Measurements from ENCODE around the gene GARS1.

GARS1 gene

GRCh38 chr7:30546596-30546995 lies 48.1 kb upstream of the GARS1 start (continued):
- TF ChIP-seq ZNF362 (tag by site-specific recombination; IDR thresholded peaks at IDR 0.05) (no peak), ZIC2 (tag by site-specific recombination; IDR thresholded peaks at IDR 0.05) (no peak), ZNF626 (tag by site-specific recombination; IDR thresholded peaks at IDR 0.05) (no peak), ZNF560 (tag by site-specific recombination; IDR thresholded peaks at IDR 0.05; ENCODE audit: borderline replicate concordance) (no peak), ZXDB (tag by site-specific recombination; IDR thresholded peaks at IDR 0.05) (no peak), ZNF214 (tag by site-specific recombination; IDR thresholded peaks at IDR 0.05; ENCODE audit: borderline replicate concordance) (no peak)

GRCh38 chr7:30548845-30549244 lies 45.8 kb upstream of the GARS1 start:
- CTCF ChIA-PET = interaction anchor here (0.6 to 9.3 kb wide), 16 partner anchors 9 to 1659 kb away, joined by 3 to 167 read pairs (median 4); no protein-coding TSS in a partner anchor
- no peaks in the 10 kb centered on the region for H3K9me3 ChIP-seq (ENCODE audit: control insufficient read depth, insufficient read depth, low read depth, low read length)
- H3K36me3 ChIP-seq (ENCODE audit: control insufficient read depth in 2 of 2, insufficient read depth in 1 of 2, low read length in 2 of 2) = no peaks in the 10 kb centered on the region
- no peak overlapping the region for H3K27ac ChIP-seq (ENCODE audit: extremely low read depth, low read depth, low read length)
- POLR2A ChIA-PET = no interaction called here
- H3K4me3 ChIP-seq (ENCODE audit: low read depth, low read length) = no peak overlapping the region
- peaks cover 8% of the 10 kb centered on the region; the same call in 1 of the 2 replicates for H3K4me1 ChIP-seq (ENCODE audit: control insufficient read depth, insufficient read depth, low read length)
- TF ChIP-seq, protein P1, sequence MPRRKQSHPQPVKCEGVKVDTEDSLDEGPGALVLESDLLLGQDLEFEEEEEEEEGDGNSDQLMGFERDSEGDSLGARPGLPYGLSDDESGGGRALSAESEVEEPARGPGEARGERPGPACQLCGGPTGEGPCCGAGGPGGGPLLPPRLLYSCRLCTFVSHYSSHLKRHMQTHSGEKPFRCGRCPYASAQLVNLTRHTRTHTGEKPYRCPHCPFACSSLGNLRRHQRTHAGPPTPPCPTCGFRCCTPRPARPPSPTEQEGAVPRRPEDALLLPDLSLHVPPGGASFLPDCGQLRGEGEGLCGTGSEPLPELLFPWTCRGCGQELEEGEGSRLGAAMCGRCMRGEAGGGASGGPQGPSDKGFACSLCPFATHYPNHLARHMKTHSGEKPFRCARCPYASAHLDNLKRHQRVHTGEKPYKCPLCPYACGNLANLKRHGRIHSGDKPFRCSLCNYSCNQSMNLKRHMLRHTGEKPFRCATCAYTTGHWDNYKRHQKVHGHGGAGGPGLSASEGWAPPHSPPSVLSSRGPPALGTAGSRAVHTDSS (tag by site-specific recombination; IDR thresholded peaks at IDR 0.05) = peak; percentile 36; the same call in 1 of the 2 replicates
- 0 out of 2 replicates have a peak, but pooled peaks have one; percentile 14 for TF ChIP-seq ZSCAN30 (tag by site-specific recombination; IDR thresholded peaks at IDR 0.05)
- TF ChIP-seq ZNF174 (tag by site-specific recombination; IDR thresholded peaks at IDR 0.05) = no peak
- TF ChIP-seq ZNF654 (tag by site-specific recombination; IDR thresholded peaks at IDR 0.05; ENCODE audit: low read depth) = peak; percentile 67
- TF ChIP-seq, protein P2, sequence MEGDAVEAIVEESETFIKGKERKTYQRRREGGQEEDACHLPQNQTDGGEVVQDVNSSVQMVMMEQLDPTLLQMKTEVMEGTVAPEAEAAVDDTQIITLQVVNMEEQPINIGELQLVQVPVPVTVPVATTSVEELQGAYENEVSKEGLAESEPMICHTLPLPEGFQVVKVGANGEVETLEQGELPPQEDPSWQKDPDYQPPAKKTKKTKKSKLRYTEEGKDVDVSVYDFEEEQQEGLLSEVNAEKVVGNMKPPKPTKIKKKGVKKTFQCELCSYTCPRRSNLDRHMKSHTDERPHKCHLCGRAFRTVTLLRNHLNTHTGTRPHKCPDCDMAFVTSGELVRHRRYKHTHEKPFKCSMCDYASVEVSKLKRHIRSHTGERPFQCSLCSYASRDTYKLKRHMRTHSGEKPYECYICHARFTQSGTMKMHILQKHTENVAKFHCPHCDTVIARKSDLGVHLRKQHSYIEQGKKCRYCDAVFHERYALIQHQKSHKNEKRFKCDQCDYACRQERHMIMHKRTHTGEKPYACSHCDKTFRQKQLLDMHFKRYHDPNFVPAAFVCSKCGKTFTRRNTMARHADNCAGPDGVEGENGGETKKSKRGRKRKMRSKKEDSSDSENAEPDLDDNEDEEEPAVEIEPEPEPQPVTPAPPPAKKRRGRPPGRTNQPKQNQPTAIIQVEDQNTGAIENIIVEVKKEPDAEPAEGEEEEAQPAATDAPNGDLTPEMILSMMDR (tag by site-specific recombination; IDR thresholded peaks at IDR 0.05) = peak; percentile 31; the same call in 1 of the 2 replicates
- TF ChIP-seq PRDM1 (tag by site-specific recombination; IDR thresholded peaks at IDR 0.05) = peak; percentile 61
- peak; percentile 36; the same call in 1 of the 2 replicates for TF ChIP-seq ZNF335 (tag by site-specific recombination; conservative IDR thresholded peaks at IDR 0.05)
- TF ChIP-seq SCRT2 (tag by site-specific recombination; IDR thresholded peaks at IDR 0.05) = 0 out of 2 replicates have a peak, but pooled peaks have one; percentile 30
- TF ChIP-seq, protein P3, sequence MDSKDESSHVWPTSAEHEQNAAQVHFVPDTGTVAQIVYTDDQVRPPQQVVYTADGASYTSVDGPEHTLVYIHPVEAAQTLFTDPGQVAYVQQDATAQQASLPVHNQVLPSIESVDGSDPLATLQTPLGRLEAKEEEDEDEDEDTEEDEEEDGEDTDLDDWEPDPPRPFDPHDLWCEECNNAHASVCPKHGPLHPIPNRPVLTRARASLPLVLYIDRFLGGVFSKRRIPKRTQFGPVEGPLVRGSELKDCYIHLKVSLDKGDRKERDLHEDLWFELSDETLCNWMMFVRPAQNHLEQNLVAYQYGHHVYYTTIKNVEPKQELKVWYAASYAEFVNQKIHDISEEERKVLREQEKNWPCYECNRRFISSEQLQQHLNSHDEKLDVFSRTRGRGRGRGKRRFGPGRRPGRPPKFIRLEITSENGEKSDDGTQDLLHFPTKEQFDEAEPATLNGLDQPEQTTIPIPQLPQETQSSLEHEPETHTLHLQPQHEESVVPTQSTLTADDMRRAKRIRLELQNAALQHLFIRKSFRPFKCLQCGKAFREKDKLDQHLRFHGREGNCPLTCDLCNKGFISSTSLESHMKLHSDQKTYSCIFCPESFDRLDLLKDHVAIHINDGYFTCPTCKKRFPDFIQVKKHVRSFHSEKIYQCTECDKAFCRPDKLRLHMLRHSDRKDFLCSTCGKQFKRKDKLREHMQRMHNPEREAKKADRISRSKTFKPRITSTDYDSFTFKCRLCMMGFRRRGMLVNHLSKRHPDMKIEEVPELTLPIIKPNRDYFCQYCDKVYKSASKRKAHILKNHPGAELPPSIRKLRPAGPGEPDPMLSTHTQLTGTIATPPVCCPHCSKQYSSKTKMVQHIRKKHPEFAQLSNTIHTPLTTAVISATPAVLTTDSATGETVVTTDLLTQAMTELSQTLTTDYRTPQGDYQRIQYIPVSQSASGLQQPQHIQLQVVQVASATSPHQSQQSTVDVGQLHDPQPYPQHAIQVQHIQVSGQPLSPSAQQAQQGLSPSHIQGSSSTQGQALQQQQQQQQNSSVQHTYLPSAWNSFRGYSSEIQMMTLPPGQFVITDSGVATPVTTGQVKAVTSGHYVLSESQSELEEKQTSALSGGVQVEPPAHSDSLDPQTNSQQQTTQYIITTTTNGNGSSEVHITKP (tag by site-specific recombination; IDR thresholded peaks at IDR 0.05) = no peak
- peak; percentile 94 for TF ChIP-seq ZBTB48 (tag by site-specific recombination; IDR thresholded peaks at IDR 0.05)
- TF ChIP-seq KLF10 (tag by site-specific recombination; IDR thresholded peaks at IDR 0.05) = no peak
